GM12892 (cell line): ENCODE results near the gene POU2F3.
"Not testable (repeated sequence)": the region's sequence is repeated elsewhere in the genome, so short reads cannot be mapped to it uniquely, and the experiment has no call there.

Experiments used
- DNase-seq: peaks from one replicate; pipeline ENCODE4 v3.0.0; 2011; ENCODE audit not compliant: insufficient read length
- FAIRE-seq: peaks from 2 replicates; lab custom pipeline; 2011; peaks lifted over from hg19 to GRCh38; lab: Jason Lieb, UNC
- POLR2A ChIP-seq: IDR thresholded peaks from 2 replicates; pipeline ENCODE4 v1.6.1; 2011; ENCODE audit warnings: low read depth, low read length, control low read depth
- POLR2AphosphoS5 ChIP-seq: IDR thresholded peaks from 2 replicates; pipeline ENCODE4 v1.6.1; 2011; ENCODE audit warnings: low read depth, low read length, control low read depth
- TAF1 ChIP-seq: IDR thresholded peaks from 2 replicates; pipeline ENCODE4 v1.6.1; 2011; ENCODE audit warnings: low read depth, mild to moderate bottlenecking, control low read depth, low read length, borderline replicate concordance

Gene POU2F3

DNA sequence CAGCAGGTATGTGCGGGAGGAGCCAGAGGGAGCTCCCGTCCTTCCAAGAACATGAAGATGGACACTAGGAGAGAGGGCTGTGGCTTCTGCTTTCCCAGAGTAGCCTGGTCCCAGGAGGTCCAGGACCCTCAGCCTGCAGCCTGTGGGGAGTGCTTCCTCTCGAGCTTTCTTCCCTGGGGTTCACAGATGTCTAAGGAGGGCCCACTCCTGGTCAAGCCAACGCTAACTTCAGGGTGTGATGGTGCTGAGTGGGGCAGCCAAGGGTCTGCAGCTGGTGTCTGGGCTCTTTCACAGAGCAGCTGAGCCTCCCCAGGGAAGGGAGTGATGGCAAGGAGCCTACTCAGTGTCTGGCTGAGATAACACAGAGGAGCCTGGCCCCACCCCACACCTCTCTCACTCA is 3.3 kb downstream of the POU2F3 start:
- TF ChIP-seq TAF1 (no peak), POLR2AphosphoS5 (no peak), POLR2A (no peak)
- FAIRE-seq (no peak), DNase-seq (no peak)

DNA sequence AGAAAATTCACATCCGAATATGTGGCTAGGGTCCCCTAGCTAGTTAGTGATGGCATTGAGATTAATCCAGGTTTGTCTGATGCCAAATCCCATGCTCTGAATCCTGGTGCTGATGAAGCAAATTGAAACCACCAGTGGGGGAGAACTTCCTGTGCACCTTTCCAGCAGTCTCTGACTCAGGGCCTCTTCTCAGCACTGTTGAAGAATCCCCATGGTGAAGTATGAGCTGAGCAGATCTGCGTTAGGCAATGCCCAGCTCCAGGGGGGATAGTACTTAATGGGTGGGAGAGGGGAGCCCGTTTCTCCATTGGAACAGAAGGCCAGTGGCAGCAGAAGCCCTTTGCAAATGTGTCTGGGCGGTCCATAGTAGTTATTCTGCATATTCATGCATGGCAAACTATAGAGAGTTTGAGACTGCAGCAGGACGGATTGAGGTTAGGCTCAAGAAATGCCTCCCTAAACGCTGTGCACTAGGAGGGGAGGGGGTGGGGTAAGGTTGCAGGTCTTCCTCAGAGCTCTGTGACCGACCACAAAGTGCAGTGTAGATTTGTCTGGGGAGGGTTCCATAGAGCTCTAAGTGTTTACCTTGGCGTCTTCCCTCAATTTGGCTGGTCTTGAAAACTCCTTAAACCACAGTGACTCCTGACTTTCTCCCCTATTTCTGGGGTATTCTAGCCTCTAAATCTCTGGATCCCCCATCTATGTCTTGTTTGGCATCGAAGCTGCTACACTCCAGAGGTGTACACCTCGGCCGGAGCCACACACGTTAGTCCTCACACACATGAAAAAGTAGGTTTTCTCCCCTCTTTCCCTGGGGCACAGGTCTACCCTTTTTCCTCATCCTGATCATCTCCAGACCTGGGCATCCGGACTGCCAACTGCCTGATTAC is 4.8 kb downstream of the POU2F3 start:
- TF ChIP-seq POLR2A (no peak), POLR2AphosphoS5 (no peak), TAF1 (no peak)
- FAIRE-seq (peak; percentile 69), DNase-seq (no peak)

DNA sequence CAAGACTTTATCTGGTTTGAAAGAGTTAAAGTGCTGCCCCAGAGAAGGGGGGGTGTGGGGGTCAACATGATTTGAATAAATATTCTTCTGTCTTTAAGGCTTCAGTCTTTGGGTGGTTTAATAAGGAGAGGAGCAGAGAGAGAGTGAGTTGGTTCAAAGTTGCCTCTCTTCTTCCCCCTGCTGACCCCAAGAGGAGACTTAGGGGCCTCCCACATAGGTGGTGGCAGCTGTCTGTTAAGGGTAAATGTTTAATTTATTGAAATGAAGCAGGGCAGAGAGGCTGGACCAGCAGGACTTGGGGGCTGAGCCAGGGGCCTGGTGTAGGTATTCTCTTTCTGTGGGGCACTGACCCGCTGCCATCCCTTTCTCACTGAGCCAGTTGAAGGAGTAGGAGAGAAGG is 5.5 kb downstream of the POU2F3 start:
- DNase-seq (no peak), FAIRE-seq (peak; percentile 46)
- TF ChIP-seq TAF1, result no peak
- TF ChIP-seq POLR2A, result no peak
- no peak for TF ChIP-seq POLR2AphosphoS5

DNA sequence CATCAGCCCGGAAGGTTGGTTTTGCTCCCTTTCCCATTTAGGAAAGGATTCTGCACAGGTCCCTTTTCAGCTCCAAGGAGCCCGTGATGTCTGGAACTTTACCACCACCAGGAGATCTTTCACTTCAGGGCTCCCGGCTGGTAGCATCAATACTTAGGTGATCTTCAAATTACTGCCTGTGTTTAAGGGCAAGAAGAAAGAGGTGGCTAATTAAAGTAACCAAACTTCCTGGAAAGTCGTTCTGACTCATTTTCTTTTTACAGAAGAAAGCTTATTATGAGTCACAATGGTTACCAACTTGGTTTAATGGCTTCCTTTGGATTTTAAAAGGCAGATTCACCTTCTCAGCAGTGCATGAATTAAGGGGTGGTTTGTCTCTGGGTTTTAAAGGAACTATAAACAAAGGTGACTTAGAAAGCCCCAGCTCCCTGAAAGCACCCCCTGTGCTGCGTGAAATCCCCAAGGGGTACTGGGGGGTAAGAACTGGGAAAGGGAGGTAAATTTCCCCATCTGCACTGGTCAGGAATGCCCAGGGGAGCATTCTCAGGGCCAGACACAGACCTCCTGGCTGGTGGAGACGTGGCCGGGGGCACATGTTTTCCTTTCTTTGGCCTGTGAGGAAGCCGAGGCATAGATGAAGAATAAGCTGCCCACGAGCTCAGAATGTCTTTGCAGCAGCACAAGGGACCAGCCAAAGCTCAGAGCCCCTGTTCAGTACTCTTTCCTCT is 8.8 kb downstream of the POU2F3 start:
- no peak for TF ChIP-seq POLR2AphosphoS5
- no peak for TF ChIP-seq POLR2A
- TF ChIP-seq TAF1, result no peak
- FAIRE-seq (peak; percentile 93), DNase-seq (no peak)

DNA sequence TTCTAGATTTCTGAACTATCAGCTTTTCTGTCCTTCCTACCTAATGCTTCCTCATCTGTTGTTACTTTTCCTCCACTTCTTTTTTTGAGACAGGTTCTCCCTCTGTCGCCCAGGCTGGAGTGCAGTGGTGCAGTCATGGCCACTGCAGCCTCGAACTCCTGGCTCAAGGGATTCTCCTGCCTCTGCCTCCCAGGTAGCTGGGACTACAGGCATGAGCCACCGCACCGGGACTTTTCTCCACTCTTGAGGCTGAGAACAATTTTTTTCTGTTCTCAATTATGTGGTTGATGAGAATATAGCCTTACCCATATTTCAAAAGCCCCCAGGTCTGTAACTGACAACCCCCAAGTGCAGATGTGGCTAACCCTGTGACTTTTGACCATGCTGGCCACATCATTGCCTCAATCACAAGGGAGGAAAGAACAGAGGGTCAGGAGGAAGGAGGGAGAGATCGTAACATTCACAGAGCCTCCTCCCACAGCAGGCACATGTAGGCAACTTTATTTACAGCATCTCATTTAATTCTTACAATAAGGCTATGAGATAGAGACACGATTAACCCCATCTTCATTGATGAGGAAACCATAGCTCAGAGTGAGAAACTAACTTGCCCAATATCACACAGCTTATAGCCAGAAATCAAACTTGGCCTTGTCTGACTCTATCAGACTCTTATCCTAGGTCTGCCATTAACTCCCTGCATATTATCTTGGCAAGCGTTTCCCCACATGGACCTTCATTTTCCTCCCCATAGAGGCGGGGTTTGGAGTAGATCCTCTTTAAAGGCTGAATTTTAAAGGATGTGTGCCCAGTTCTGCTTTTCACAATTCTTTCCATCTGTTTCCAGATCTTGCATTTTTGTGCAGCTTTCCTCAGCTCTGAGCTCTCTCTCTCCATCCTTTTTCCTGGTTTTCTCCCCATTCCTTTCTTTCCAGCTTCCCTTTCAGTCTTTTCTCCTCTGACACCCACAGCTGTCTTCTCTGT is 9.6 kb downstream of the POU2F3 start:
- no peak for DNase-seq
- FAIRE-seq, result peak; percentile 40
- TF ChIP-seq POLR2AphosphoS5 (no peak), POLR2A (no peak), TAF1 (no peak)

DNA sequence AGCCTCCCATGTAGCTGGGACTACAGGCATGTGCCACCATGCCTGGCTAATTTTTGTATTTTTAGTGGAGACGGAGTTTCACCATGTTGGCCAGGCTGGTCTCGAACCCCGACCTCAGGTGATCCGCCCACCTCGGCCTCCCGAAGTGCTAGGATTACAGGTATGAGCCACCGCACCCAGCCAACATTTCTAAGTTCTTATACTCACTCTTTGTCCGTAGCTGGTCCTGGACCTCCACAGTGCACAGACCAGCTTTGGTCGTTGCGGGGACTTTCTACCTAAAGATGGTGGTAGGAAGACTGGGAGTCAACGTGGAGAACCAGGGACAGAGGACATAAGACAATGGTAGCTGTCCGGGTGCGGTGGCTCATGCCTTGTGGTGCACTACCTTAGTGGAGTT is 13.4 kb downstream of the POU2F3 start:
- not testable (repeated sequence) for FAIRE-seq, DNase-seq

DNA sequence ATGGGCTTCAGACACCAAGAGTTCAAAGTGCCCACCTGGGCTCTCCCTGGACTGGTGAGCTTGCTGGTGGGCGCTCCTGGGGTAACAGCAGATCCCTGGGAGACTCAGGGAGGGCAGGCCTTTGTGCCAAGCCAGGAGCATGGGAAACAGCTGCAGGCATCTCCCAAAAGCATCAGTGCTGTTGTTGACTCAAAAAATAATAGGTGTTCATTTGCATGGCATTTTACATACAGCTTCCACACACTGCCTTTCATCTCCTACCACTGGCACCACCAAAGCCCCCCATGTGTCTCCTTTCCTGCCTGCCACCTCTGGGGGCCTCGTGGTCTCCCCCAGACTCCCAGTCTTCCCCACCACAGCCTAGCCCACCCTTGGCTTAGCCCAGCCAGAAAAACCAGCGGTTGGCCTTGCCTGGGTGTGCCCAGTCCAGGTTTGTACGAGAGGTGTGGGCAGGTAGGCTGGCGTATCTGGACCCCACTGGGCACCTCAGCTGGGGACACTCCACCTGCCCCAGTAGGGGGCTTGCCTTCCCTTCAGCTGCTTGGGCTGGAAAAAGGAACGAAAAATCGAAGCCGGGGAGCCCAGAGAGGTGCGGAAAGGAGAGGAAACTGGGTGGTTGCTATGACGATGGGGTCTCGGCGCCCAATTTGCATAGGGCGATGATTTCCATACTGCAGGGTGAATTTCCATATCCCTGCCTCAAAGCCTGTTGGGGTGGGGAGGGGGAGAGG is 15.0 kb downstream of the POU2F3 start:
- TF ChIP-seq POLR2A, result no peak
- no peak for TF ChIP-seq TAF1
- TF ChIP-seq POLR2AphosphoS5, result no peak
- DNase-seq, result no peak
- FAIRE-seq, result peak; percentile 61

DNA sequence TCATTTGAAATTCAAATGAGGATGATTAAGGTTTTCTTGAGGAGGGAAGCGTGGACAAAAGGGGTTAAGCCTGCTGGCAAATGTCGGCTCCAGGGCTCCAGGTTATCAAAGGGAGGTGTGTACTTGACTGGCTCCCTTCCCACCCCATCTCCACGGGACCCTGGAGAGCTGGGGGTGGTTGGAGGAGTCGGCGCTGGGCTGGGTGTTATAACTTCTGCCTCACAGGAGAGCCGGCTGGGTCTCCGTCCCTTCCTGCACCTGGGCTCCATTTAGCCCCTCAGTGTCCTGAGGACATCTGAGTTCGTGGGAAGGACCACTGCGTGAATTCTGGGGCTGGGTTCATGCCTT is 15.6 kb downstream of the POU2F3 start:
- DNase-seq (no peak), FAIRE-seq (no peak)
- TF ChIP-seq POLR2AphosphoS5 (no peak), POLR2A (no peak), TAF1 (no peak)

DNA sequence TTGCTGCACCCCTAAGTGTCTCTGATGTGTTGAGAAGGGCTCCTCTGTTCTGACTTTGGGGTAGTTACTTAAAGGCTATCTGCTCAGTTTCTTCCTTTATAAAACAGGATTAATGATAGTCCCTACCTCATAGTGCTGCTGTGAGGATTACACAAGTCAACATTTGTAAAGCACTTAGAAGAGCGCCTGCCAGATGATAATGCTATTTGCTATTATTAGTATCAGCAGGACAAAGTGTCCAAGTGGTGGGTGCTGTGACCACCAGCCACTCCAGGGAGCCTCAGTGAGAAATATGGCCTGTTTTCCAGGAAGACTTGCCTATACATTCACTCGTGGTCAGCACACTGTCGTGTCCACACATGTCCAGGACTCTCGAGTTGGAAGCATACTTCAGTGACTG is 16.2 kb downstream of the POU2F3 start:
- DNase-seq, result no peak
- no peak for TF ChIP-seq POLR2AphosphoS5
- no peak for TF ChIP-seq TAF1
- TF ChIP-seq POLR2A, result no peak
- no peak for FAIRE-seq

DNA sequence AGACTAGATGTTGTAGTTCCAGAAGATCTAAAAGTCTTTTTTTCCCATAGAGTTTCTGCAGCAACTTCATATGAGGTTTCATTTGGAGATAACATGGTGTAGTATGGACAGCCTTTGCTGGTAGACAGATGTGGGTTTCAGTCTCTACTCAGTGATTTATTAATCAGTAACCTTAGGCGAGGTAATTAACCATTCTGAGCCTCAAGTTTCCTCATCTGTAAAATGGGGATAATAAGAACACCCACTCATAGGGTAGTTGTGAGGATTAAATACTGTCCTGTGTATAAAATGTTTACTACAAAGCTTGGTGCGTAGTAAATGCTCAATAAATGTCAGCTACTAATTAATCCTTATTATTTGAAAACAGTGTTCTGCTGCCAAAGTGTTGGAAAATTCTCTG is 16.8 kb downstream of the POU2F3 start:
- TF ChIP-seq TAF1 (no peak), POLR2A (no peak), POLR2AphosphoS5 (no peak)
- FAIRE-seq (no peak), DNase-seq (no peak)

DNA sequence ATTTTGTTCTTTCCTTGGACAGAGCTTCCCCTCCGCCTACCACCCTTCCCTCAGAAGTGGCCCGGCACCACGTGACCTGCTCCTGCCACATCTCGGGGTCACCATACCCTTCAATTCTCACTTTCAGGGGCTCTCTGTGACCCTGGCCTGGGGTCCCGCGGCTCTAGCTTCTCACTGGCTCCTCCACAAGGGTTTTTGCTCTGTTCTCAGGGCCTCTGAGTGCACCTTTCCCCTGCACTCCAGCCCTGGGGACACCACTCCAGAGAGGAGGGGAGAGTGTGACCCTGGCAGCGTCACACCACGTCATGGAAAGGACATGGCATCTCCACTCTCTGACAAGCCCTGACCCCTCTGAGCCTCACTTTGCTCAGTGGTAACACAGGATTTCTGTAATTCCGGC is 17.4 kb downstream of the POU2F3 start:
- no peak for FAIRE-seq

DNA sequence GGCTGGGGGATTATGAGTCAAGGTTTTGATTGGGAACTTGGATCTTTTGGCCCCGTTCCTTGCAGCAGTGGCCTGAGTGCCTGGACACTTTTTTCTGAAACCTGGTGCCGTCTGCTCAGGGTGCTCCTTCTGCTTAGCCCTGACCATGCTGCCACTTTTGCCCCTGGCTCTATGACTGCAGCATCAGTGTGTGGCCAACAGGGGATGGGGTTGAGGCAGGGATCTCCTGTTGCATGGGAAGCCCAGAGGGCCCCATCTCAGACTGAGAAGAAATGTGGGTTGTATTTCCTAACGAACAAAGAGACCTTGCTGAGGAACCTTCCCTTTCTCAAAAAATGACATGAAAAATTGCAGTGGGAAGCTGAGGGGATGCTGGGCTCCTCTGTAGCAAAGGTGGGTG is 18.7 kb downstream of the POU2F3 start:
- DNase-seq (no peak), FAIRE-seq (no peak)
- TF ChIP-seq POLR2A (no peak), TAF1 (no peak), POLR2AphosphoS5 (no peak)

More for the DNA sequence above, 17.4 kb downstream of the POU2F3 start:
- no peak for TF ChIP-seq TAF1
- no peak for DNase-seq
